HG03571 (cell line): ENCODE results near the gene WNT3.
"Not testable (repeated sequence)": the region's sequence is repeated elsewhere in the genome, so short reads cannot be mapped to it uniquely, and the experiment has no call there.

Experiments
- ATAC-seq: cut with Tn5 transposase; IDR thresholded peaks from one replicate; pipeline ENCODE4 v1.9.1; 2021; ENCODE audit not compliant: unreplicated experiment

WNT3 gene

GRCh38 chr17:46769531-46770438 is 48.7 kb downstream of the WNT3 start:
- no peak for ATAC-seq

- ATAC-seq = not testable (repeated sequence)
Measured at GRCh38 chr17:46768896-46769295, 49.6 kb downstream of the WNT3 start.

DNA sequence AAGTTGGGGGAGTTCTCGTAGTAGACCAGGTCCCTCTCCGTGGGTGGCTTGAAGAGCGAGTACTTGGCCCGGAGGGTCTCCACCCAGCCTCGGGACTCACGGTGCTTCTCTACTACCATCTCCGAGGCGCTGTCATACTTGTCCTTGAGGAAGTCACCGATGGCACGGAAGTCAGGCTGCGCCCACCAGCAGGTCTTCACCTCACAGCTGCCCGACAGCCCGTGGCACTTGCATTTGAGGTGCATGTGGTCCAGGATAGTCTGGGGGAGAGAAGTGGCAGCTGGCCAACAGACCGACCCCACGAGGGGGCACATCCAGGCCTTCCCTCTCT is 50.0 kb downstream of the WNT3 start:
- ATAC-seq = no peak

GRCh38 chr17:46766493-46767491 is 51.7 kb downstream of the WNT3 start:
- ATAC-seq = no peak

DNA sequence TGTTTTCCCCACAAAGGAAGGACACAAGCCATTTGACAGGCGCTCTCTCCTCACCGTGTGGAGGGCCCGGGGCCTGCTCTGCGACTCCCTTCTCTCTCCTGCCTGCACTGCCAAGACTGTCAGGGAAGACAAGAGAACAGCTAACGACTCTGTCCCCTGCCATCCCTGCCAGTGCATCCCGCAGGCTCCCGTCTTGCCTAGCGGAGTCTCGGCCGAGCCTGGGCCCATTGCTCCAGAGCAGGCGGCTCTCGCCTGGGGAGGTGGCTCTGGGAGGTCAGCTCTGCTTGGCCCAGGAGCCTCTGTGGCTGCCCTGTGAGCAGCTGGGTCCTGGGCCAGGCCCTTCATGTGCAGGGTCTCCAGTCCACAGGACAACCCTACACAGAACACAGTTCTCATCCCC is 53.0 kb downstream of the WNT3 start:
- ATAC-seq = no peak

DNA sequence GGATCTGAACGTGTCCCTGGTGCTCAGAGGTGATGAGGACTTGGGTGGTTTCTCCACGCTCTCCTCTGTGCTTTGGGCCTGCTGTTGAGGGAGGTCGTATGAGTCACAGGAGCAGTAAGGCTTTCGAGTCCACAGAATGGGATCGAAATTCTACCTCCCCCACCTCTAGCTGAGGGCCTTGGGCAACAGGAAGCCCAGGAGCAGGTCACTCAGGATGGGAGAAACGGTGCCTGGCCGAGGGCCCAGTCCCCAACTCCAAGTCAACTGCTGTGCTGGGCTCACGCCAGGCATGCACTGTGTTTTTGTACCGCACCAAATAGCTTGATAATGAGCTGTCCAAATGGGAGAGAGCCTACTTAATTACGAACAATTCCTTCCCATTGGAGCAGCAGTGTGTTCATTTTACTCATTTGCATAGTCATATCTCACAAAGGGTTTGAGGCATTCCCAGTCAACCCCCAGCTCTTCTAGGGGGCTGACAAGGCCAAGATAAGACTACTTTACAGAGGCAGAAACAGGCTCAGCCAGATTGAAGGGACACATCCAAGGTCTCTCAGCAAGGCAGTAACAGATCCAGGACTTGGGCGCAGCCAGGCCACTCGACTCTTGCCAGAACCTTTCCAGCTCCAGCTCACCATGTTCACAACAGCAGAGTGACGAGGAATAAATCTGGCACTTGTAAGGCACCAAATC is 53.6 kb downstream of the WNT3 start:
- no peak for ATAC-seq

DNA sequence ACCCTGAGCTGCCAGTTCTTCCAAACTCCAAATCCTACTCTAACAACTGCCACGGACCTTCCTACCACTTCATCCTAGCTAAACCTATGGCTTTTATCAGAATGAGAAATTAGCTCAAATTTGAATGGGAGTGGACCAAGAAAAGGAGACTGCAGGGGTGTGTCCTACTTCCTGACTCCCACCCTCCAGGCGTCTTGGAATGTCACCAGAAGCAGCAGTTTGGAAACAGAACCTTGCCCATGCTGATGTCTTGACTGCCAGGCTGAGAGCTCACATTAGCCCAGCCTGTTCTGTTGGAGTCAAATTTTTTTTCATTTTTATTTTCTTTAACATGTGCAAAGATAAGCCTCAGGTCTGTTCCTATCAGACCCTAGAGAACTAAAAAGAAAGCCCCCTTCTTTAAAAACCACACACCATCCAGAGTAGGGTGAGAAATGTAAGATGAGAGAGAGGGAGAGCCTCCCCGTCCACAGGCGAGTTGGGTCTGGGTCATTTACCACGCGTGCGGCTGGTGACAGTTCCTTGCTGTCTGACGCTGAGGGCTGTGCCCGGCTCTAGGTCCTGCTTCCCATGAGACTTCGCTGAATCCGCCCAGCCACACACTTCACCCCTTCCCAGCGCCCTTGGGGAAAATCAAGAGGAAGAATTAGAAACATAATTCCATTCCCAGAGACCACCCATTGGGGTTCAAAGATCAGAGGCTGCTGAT is 54.3 kb downstream of the WNT3 start:
- no peak for ATAC-seq

DNA sequence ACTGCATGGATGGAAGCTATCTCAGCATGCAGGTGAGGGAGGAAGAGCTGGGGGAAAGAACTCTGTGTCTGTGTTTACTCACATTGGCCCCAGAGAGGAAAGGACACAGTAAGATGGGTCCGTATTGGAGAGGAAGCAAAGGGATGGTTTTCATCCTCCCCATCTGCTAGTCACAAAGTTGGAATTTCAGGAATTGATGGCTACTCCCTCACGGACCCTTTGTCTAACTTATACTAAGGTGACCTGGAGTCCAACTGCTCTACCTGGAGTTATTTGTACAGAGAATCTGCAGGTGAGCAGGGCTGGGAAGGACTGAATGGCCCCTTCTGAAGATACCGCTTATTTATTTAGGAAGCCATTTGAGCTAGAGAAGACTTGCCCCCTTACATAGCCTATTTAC is 55.1 kb downstream of the WNT3 start:
- ATAC-seq = no peak

GRCh38 chr17:46759141-46759540 is 59.4 kb downstream of the WNT3 start:
- ATAC-seq = no peak

GRCh38 chr17:46758614-46759013 is 59.9 kb downstream of the WNT3 start:
- ATAC-seq = no peak

- ATAC-seq = not testable (repeated sequence)
Measured at GRCh38 chr17:46757588-46757987, 60.9 kb downstream of the WNT3 start.

DNA sequence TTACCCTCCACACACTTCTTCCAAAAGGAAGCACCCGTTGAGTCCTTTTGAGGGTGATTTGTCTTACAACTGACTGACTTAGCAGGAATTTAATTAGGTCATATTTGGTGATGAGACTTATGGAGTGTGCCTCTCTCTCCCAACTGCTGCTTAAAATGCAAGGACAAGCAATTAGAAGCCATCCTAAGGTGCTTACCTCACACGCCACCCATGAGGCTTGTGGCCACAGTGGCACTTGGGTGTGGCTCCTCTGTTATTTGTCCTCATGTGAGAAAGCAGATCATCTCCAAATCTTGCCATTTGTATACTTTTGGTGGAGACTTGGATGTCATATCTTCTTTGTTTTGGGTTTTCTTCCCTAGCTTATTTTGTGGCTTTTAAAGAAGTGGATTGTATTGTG is 61.6 kb downstream of the WNT3 start:
- ATAC-seq = no peak

- ATAC-seq = no peak
Measured at GRCh38 chr17:46756081-46756735, 62.3 kb downstream of the WNT3 start.

DNA sequence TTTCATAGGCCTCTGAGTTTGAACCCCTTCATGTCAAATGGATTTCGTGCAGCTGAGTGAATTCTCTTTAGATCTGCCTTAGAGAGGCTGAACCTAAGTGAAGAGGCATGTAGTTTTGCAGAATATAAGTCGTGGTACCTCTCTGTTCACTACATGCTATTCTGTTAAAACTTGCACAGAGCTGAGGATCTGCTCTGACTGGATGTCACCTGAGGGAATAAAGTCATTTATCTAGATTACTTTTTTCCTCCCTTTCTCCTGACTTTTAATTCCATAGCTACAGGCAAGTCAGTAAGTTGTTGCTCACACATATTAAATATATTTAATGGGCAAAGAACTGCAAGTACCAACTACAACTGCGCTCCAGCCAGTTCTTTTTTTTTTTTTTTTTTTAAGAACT is 64.7 kb downstream of the WNT3 start:
- ATAC-seq = no peak

DNA sequence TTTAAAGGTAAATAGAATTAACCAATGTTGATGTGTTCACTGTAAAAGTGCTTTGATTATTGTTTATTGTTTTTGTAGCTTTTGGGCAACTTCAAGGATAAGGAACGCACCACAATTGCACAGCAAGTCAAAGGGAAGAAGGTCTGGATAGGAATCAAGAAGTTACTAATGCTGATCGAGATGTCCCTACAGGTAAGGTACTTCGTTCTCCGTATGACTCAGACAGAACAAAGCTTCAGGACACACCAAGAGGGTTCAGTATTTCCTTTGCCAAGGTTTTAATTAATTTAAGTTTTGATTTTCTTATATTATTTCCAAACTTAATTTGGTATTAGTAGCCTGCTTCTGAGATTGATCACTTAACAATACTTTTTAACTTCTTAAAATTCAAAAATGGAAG is 67.1 kb downstream of the WNT3 start:
- ATAC-seq = no peak

GRCh38 chr17:46745376-46745775 is 73.1 kb downstream of the WNT3 start:
- no peak for ATAC-seq

GRCh38 chr17:46744441-46744840 is 74.1 kb downstream of the WNT3 start:
- ATAC-seq = no peak

- ATAC-seq = no peak
Measured at GRCh38 chr17:46742565-46743270, 75.8 kb downstream of the WNT3 start.

GRCh38 chr17:46741122-46741730 is 77.3 kb downstream of the WNT3 start:
- ATAC-seq = no peak
